A549 (cell line): Measurements from ENCODE around the gene PPP1R7. TPM values are rescaled to one million over a fixed set of nuclear protein-coding genes. Genes with fewer than 3 reads are reported as not detected.

Experiments
- ATAC-seq, 2 experiments: fragments of 200-7000 bp in 1 of 2; fragments of >200 bp in 1 of 2; cut with Nextera tagmentation in 1 of 2; cut with Tn5 transposase in 1 of 2; 3 replicates each; pipeline versions ENCODE4 v1.8.0 to v1.9.1; 2018 to 2020; ENCODE audit warnings: mild to moderate bottlenecking in 1 of 2, moderate library complexity in 1 of 2
- CTCF ChIA-PET: fragments of 300-600 bp; sonication (Branson Sonifier 250); formaldehyde crosslinking; extraction: SDS; loops from one replicate; lab custom pipeline; 2021; ENCODE audit warnings: antibody characterized with exemption, inconsistent platforms; lab: Yijun Ruan, JAX
- POLR2A ChIA-PET: fragments of 350-600 bp; formaldehyde crosslinking; extraction: SDS; loops from one replicate; lab custom pipeline; 2021; ENCODE audit warnings: antibody characterized with exemption, inconsistent platforms; lab: Yijun Ruan, JAX
- DNase-seq, 2 experiments: peaks; one replicate each; pipeline versions ENCODE4 v3.0.0 to v3.0.0-alpha.2; 2011 to 2016; ENCODE audit warnings: low read depth in 1 of 2, low spot score in 1 of 2
- FAIRE-seq: peaks from 2 replicates; lab custom pipeline; 2011; peaks lifted over from hg19 to GRCh38; lab: Jason Lieb, UNC
- H3K27ac ChIP-seq, 2 experiments: fragments of >200 bp; sonication (Bioruptor Twin); formaldehyde crosslinking; 3 replicates each; pipeline ENCODE4 v1.5.1; 2016 to 2017
- H3K4me1 ChIP-seq: fragments of >200 bp; sonication (Bioruptor Twin); formaldehyde crosslinking; 3 replicates; pipeline ENCODE4 v1.6.1; 2016
- H3K4me2 ChIP-seq: fragments of >200 bp; sonication (Bioruptor Twin); formaldehyde crosslinking; 3 replicates; pipeline ENCODE4 v1.6.1; 2016
- H3K4me3 ChIP-seq: fragments of >200 bp; sonication (Bioruptor Twin); formaldehyde crosslinking; 3 replicates; pipeline ENCODE4 v1.5.1; 2016
- H3K9me3 ChIP-seq: fragments of >200 bp; sonication (Bioruptor Twin); formaldehyde crosslinking; 3 replicates; pipeline ENCODE4 v1.6.1; 2016
- ATOH8 ChIP-seq: fragments of 250-450 bp; sonication (Bioruptor Pico); IDR thresholded peaks from 2 replicates; pipeline ENCODE4 v1.5.0; 2020; ENCODE audit warnings: low read depth, mild to moderate bottlenecking, moderate library complexity
- BHLHE40 ChIP-seq: IDR thresholded peaks from 2 replicates; pipeline ENCODE4 v1.6.1; 2012; ENCODE audit warnings: low read depth, low read length, inconsistent platforms
- CBX8 ChIP-seq: fragments of 200-600 bp; sonication (generic); IDR thresholded peaks from 2 replicates; pipeline ENCODE4 v1.6.1; 2016
- EHMT2 ChIP-seq: fragments of 200-600 bp; sonication (generic); IDR thresholded peaks from 2 replicates; pipeline ENCODE4 v1.6.1; 2016; ENCODE audit warnings: antibody characterized with exemption, low read depth, mild to moderate bottlenecking, moderate library complexity
- EP300 ChIP-seq, 2 experiments: fragments of >200 bp; sonication (Bioruptor Twin); formaldehyde crosslinking; IDR thresholded peaks; 2 replicates in 1 of 2; 3 replicates in 1 of 2; pipeline ENCODE4 v1.6.1; 2016 to 2017
- FOXS1 ChIP-seq: fragments of 250-450 bp; sonication (Bioruptor Pico); IDR thresholded peaks from 2 replicates; pipeline ENCODE4 v1.5.0; 2020; ENCODE audit warnings: mild to moderate bottlenecking, moderate library complexity
- HDAC2 ChIP-seq: fragments of 200-600 bp; sonication (generic); IDR thresholded peaks from 2 replicates; pipeline ENCODE4 v1.6.1; 2016
- HOXB13 ChIP-seq: fragments of 250-450 bp; sonication (Bioruptor Pico); IDR thresholded peaks from 2 replicates; pipeline ENCODE4 v1.5.0; 2020; ENCODE audit warnings: low read depth, mild to moderate bottlenecking, moderate library complexity
- HOXB5 ChIP-seq: fragments of 250-450 bp; sonication (Bioruptor Pico); IDR thresholded peaks from 2 replicates; pipeline ENCODE4 v1.5.0; 2020; ENCODE audit warnings: mild to moderate bottlenecking, moderate library complexity
- KDM1A ChIP-seq: fragments of 200-600 bp; sonication (generic); IDR thresholded peaks from 2 replicates; pipeline ENCODE4 v1.6.1; 2016; ENCODE audit warnings: low read depth, mild to moderate bottlenecking
- KDM5A ChIP-seq: fragments of 200-600 bp; sonication (generic); IDR thresholded peaks from 2 replicates; pipeline ENCODE4 v1.6.1; 2016; ENCODE audit warnings: antibody characterized with exemption, mild to moderate bottlenecking
- MAX ChIP-seq: IDR thresholded peaks from 2 replicates; pipeline ENCODE4 v1.6.1; 2012
- MAZ ChIP-seq: fragments of 150-350 bp; IDR thresholded peaks from 2 replicates; pipeline ENCODE4 v1.6.1; 2014; ENCODE audit warnings: antibody characterized with exemption, low read depth, low read length, borderline replicate concordance
- NPAS2 ChIP-seq: fragments of 250-450 bp; sonication (Bioruptor Pico); IDR thresholded peaks from 2 replicates; pipeline ENCODE4 v1.8.0; 2022; ENCODE audit warnings: mild to moderate bottlenecking, moderate library complexity, borderline replicate concordance
- POLR2A ChIP-seq: IDR thresholded peaks from 2 replicates; pipeline ENCODE4 v1.6.1; 2012; ENCODE audit warnings: mild to moderate bottlenecking, low read length
- POLR2AphosphoS2 ChIP-seq: conservative IDR thresholded peaks from 2 replicates; pipeline ENCODE4 v1.6.1; 2012; ENCODE audit warnings: low read length, improper control_type of control experiment, inconsistent platforms
- RARB ChIP-seq: fragments of 250-450 bp; sonication (Bioruptor Pico); IDR thresholded peaks from 2 replicates; pipeline ENCODE4 v1.8.0; 2021; ENCODE audit warnings: mild to moderate bottlenecking, moderate library complexity
- REST ChIP-seq: fragments of 200-600 bp; sonication (generic); IDR thresholded peaks from 2 replicates; pipeline ENCODE4 v1.6.1; 2016; ENCODE audit warnings: antibody characterized with exemption, mild to moderate bottlenecking, moderate library complexity
- SMC3 ChIP-seq: fragments of >200 bp; sonication (Bioruptor Twin); formaldehyde crosslinking; IDR thresholded peaks from 3 replicates; pipeline ENCODE4 v1.6.1; 2018; ENCODE audit warnings: inconsistent platforms
- TFCP2L1 ChIP-seq: fragments of 250-450 bp; sonication (Bioruptor Pico); IDR thresholded peaks from 2 replicates; pipeline ENCODE4 v1.5.0; 2021; ENCODE audit warnings: mild to moderate bottlenecking
- ZC3H11A ChIP-seq: fragments of 450-650 bp; IDR thresholded peaks from 2 replicates; pipeline ENCODE4 v1.6.1; 2014; ENCODE audit warnings: antibody characterized with exemption, mild to moderate bottlenecking
- WGBS: methylation state at CpG from one replicate; pipeline ENCODE4 v1.1.6; 2017; ENCODE audit errors: missing lambda C conversion rate; 5-methylcytosine and 5-hydroxymethylcytosine counted together
- polyA plus RNA-seq, 4 experiments: library from polyadenylated mRNA; depleted of rRNA in 3 of 4; stranded (reverse); fragments of >200 nt; fragmentation: RNase III in 1 of 4; extraction: RNeasy Plus Mini Kit Qiagen cat#74134 plus additional on column Dnase treatment in 1 of 4; gene quantifications; 2 replicates in 3 of 4; 3 replicates in 1 of 4; pipeline ENCODE4 v1.2.3, GENCODE V29; 2011 to 2017
- TF ChIP-seq, protein P1 (sequence below): fragments of 450-650 bp; IDR thresholded peaks from 2 replicates; pipeline ENCODE4 v1.6.1; 2014; ENCODE audit warnings: antibody characterized with exemption
- TF ChIP-seq, protein P2 (sequence below): fragments of 250-450 bp; sonication (Bioruptor Pico); IDR thresholded peaks from 2 replicates; pipeline ENCODE4 v1.5.0; 2021; ENCODE audit warnings: mild to moderate bottlenecking, moderate library complexity, borderline replicate concordance
- TF ChIP-seq, protein P3 (sequence below): fragments of >200 bp; sonication (Bioruptor Twin); formaldehyde crosslinking; IDR thresholded peaks from 2 replicates; pipeline ENCODE4 v1.6.1; 2016

PPP1R7 gene
- polyA plus RNA-seq, 2 of the 4 experiments (the other 2 are of a cell fraction), result 76.4 to 124 TPM

DNA sequence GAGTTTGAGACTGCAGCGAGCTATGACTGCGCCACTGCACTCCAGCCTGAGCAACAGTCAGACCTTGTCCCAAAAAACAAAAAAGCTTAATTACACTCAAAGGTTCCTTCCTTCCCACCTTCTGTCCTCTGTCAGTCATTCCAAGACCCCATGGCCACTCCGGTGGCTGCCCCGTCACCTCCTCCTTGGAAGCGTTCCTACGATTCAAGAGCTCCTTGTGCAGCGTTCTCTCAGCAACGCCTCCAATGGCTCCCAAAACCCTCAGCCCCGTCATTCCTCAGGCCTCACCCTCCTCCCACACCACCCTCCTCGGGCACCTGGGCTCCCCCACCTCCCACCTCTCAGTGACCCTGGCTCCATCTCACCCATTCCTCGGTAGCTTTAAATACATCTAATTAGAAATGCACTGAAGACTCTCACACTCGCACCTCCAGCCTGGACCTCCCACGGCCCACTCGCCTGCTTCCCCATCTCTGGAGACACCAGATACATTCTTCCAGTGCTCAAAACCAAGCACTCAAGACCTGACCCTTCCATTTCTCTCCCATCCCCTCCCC is 9.0 kb upstream of the PPP1R7 start:
- no peak for TF ChIP-seq FOXS1 (CRISPR knock-in tag)
- no peak for TF ChIP-seq RARB (CRISPR knock-in tag)
- TF ChIP-seq KDM1A, result no peak
- TF ChIP-seq, protein P1, sequence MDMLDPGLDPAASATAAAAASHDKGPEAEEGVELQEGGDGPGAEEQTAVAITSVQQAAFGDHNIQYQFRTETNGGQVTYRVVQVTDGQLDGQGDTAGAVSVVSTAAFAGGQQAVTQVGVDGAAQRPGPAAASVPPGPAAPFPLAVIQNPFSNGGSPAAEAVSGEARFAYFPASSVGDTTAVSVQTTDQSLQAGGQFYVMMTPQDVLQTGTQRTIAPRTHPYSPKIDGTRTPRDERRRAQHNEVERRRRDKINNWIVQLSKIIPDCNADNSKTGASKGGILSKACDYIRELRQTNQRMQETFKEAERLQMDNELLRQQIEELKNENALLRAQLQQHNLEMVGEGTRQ, result no peak
- TF ChIP-seq POLR2A, result no peak
- no peak for TF ChIP-seq HOXB13 (CRISPR knock-in tag)
- no peak for TF ChIP-seq CBX8
- Histone ChIP-seq H3K4me2 (no peak overlapping the region), H3K9me3 (no peaks in the 10 kb centered on the region), H3K4me1 (no peaks in the 10 kb centered on the region), H3K27ac (no peak overlapping the region), H3K4me3 (no peak overlapping the region)
- POLR2A ChIA-PET, result no interaction called here
- no peak for ATAC-seq
- DNase-seq, result no peak
- WGBS, result 97% methylated on average over 14 of the region's 14 CpGs
- CTCF ChIA-PET, result interaction anchor here (0.6 to 1.9 kb wide), 2 partner anchors 8 to 75 kb away, joined by 3 to 4 read pairs; partner anchors contain the start of gene PASK
- no peak for FAIRE-seq

DNA sequence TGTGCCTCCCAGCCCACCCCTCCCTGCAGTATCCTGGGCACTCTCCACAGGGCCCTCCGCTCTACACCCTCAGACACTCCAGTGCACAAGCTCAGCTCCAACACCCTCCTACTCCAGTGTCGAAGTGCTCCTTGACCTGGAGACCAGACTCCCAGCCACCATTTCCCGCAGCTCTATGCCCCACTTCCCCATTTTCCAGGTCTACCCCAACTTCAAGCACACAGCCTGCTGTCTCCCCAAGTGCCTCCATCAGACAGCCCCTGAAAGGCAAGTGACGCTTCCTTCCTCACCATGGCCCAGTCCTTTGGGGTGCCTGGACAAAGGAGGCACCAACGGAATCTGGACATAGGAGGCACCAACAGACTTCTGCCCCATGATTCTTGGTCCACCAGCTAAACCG is 8.2 kb upstream of the PPP1R7 start:
- H3K4me1 ChIP-seq, result no peaks in the 10 kb centered on the region
- no peak for FAIRE-seq
- CTCF ChIA-PET, result no interaction called here
- TF ChIP-seq ZC3H11A (no peak), HOXB13 (CRISPR knock-in tag) (no peak), BHLHE40 (no peak), ATOH8 (CRISPR knock-in tag) (no peak), HOXB5 (no peak), MAZ (no peak)
- TF ChIP-seq, protein P2, sequence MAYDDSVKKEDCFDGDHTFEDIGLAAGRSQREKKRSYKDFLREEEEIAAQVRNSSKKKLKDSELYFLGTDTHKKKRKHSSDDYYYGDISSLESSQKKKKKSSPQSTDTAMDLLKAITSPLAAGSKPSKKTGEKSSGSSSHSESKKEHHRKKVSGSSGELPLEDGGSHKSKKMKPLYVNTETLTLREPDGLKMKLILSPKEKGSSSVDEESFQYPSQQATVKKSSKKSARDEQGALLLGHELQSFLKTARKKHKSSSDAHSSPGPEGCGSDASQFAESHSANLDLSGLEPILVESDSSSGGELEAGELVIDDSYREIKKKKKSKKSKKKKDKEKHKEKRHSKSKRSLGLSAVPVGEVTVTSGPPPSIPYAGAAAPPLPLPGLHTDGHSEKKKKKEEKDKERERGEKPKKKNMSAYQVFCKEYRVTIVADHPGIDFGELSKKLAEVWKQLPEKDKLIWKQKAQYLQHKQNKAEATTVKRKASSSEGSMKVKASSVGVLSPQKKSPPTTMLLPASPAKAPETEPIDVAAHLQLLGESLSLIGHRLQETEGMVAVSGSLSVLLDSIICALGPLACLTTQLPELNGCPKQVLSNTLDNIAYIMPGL (CRISPR knock-in tag), result no peak
- POLR2A ChIA-PET, result no interaction called here
- no peak overlapping the region for H3K4me3 ChIP-seq
- no peak overlapping the region for H3K27ac ChIP-seq
- no peak for ATAC-seq
- WGBS, result 96% methylated on average over 5 of the region's 6 CpGs
- H3K4me2 ChIP-seq, result no peak overlapping the region
- H3K9me3 ChIP-seq, result no peaks in the 10 kb centered on the region
- no peak for DNase-seq

DNA sequence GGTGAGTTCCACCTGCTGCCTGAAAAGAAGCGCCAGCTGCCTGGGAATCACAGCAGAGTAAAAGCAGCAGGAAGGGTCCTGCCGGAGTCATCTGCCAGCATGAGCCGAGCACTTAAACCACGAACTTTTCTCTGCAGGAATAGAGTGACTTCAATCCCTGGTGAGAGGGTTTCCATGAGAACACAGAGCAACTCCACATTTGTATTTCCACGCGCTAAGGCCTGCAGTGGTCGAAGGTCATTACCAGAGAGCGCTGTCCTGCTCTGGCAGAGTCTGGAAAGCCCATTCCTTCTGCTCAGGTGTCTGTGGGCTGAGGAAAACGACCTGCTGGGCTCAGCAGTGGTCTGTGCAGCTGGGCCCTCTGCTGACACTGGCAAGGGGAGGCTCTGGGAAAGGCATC is 7.7 kb upstream of the PPP1R7 start:
- ATAC-seq (no peak), DNase-seq (no peak), FAIRE-seq (no peak)
- ChIA-PET CTCF (no interaction called here), POLR2A (no interaction called here)
- no peaks in the 10 kb centered on the region for H3K9me3 ChIP-seq
- WGBS, result 86% methylated on average over 9 of the region's 9 CpGs
- H3K27ac ChIP-seq, result no peak overlapping the region
- H3K4me2 ChIP-seq, result no peak overlapping the region
- H3K4me3 ChIP-seq, result no peak overlapping the region
- H3K4me1 ChIP-seq, result no peaks in the 10 kb centered on the region
- no peak for TF ChIP-seq POLR2AphosphoS2
- TF ChIP-seq TFCP2L1, result no peak
- no peak for TF ChIP-seq KDM5A
- TF ChIP-seq ZC3H11A, result no peak
- TF ChIP-seq, protein P2 (CRISPR knock-in tag), result no peak
- TF ChIP-seq MAX, result no peak
- TF ChIP-seq SMC3, result no peak
- TF ChIP-seq REST, result no peak
- no peak for TF ChIP-seq HDAC2
- TF ChIP-seq EP300 (IDR thresholded peaks at IDR 0.05), result no peak
- TF ChIP-seq, protein P3, sequence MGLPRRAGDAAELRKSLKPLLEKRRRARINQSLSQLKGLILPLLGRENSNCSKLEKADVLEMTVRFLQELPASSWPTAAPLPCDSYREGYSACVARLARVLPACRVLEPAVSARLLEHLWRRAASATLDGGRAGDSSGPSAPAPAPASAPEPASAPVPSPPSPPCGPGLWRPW, result no peak
- TF ChIP-seq NPAS2 (CRISPR knock-in tag), result no peak
- TF ChIP-seq EHMT2, result no peak
